Measurements from ENCODE around the gene DPF3.

- TF ChIP-seq, protein P1, sequence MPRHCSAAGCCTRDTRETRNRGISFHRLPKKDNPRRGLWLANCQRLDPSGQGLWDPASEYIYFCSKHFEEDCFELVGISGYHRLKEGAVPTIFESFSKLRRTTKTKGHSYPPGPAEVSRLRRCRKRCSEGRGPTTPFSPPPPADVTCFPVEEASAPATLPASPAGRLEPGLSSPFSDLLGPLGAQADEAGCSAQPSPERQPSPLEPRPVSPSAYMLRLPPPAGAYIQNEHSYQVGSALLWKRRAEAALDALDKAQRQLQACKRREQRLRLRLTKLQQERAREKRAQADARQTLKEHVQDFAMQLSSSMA (CRISPR knock-in tag; IDR thresholded peaks at IDR 0.05), result no peak
- no peak for TF ChIP-seq ZNF280B (CRISPR knock-in tag; IDR thresholded peaks at IDR 0.05)
- TF ChIP-seq RAD21 (CRISPR knock-in tag; conservative IDR thresholded peaks at IDR 0.05 in 1 of 2, IDR thresholded peaks at IDR 0.05 in 1 of 2), result no peak
- TF ChIP-seq, protein P2, sequence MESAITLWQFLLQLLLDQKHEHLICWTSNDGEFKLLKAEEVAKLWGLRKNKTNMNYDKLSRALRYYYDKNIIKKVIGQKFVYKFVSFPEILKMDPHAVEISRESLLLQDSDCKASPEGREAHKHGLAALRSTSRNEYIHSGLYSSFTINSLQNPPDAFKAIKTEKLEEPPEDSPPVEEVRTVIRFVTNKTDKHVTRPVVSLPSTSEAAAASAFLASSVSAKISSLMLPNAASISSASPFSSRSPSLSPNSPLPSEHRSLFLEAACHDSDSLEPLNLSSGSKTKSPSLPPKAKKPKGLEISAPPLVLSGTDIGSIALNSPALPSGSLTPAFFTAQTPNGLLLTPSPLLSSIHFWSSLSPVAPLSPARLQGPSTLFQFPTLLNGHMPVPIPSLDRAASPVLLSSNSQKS (CRISPR knock-in tag; IDR thresholded peaks at IDR 0.05), result no peak
- TF ChIP-seq ZNF175 (CRISPR knock-in tag; IDR thresholded peaks at IDR 0.05; ENCODE audit: low read depth), result no peak
- TF ChIP-seq, protein P3, sequence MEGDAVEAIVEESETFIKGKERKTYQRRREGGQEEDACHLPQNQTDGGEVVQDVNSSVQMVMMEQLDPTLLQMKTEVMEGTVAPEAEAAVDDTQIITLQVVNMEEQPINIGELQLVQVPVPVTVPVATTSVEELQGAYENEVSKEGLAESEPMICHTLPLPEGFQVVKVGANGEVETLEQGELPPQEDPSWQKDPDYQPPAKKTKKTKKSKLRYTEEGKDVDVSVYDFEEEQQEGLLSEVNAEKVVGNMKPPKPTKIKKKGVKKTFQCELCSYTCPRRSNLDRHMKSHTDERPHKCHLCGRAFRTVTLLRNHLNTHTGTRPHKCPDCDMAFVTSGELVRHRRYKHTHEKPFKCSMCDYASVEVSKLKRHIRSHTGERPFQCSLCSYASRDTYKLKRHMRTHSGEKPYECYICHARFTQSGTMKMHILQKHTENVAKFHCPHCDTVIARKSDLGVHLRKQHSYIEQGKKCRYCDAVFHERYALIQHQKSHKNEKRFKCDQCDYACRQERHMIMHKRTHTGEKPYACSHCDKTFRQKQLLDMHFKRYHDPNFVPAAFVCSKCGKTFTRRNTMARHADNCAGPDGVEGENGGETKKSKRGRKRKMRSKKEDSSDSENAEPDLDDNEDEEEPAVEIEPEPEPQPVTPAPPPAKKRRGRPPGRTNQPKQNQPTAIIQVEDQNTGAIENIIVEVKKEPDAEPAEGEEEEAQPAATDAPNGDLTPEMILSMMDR (IDR thresholded peaks at IDR 0.05 in 2 of 3, conservative IDR thresholded peaks at IDR 0.05 in 1 of 3; ENCODE audit: insufficient read depth in 2 of 3, low read depth in 1 of 3, low read length in 3 of 3), result no peak
- TF ChIP-seq, protein P4, sequence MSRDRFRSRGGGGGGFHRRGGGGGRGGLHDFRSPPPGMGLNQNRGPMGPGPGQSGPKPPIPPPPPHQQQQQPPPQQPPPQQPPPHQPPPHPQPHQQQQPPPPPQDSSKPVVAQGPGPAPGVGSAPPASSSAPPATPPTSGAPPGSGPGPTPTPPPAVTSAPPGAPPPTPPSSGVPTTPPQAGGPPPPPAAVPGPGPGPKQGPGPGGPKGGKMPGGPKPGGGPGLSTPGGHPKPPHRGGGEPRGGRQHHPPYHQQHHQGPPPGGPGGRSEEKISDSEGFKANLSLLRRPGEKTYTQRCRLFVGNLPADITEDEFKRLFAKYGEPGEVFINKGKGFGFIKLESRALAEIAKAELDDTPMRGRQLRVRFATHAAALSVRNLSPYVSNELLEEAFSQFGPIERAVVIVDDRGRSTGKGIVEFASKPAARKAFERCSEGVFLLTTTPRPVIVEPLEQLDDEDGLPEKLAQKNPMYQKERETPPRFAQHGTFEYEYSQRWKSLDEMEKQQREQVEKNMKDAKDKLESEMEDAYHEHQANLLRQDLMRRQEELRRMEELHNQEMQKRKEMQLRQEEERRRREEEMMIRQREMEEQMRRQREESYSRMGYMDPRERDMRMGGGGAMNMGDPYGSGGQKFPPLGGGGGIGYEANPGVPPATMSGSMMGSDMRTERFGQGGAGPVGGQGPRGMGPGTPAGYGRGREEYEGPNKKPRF (IDR thresholded peaks at IDR 0.05; ENCODE audit: low read depth, low read length), result no peak
- TF ChIP-seq SMAD3 (CRISPR knock-in tag; conservative IDR thresholded peaks at IDR 0.05), result no peak
- TF ChIP-seq MAZ (CRISPR knock-in tag; conservative IDR thresholded peaks at IDR 0.05 in 1 of 2, IDR thresholded peaks at IDR 0.05 in 1 of 2), result no peak
- TF ChIP-seq CHD2 (IDR thresholded peaks at IDR 0.05; ENCODE audit: low read depth, low read length), result no peak
- TF ChIP-seq EP300 (IDR thresholded peaks at IDR 0.05; ENCODE audit: low read length), result no peak
Observed at GRCh38 chr14:72653026-72653425, 240.9 kb downstream of the DPF3 start.

Measured in K562 (cell line).